ENCODE measurements around the gene OCRL.

GRCh38 chrX:129495900-129496299 lies 44.2 kb upstream of the OCRL start:
- TF ChIP-seq POLR2AphosphoS5 (IDR thresholded peaks at IDR 0.05; ENCODE audit: low read depth, low read length), result no peak
- TF ChIP-seq POLR2A (IDR thresholded peaks at IDR 0.05; ENCODE audit: low read depth, low read length), result no peak
- TF ChIP-seq TAF1 (IDR thresholded peaks at IDR 0.05; ENCODE audit: low read depth, low read length), result no peak
- TF ChIP-seq SPI1 (IDR thresholded peaks at IDR 0.05; ENCODE audit: low read depth, low read length), result no peak

Data from GM12891 (cell line).